ENCODE data around the gene GATAD2B.

DNA sequence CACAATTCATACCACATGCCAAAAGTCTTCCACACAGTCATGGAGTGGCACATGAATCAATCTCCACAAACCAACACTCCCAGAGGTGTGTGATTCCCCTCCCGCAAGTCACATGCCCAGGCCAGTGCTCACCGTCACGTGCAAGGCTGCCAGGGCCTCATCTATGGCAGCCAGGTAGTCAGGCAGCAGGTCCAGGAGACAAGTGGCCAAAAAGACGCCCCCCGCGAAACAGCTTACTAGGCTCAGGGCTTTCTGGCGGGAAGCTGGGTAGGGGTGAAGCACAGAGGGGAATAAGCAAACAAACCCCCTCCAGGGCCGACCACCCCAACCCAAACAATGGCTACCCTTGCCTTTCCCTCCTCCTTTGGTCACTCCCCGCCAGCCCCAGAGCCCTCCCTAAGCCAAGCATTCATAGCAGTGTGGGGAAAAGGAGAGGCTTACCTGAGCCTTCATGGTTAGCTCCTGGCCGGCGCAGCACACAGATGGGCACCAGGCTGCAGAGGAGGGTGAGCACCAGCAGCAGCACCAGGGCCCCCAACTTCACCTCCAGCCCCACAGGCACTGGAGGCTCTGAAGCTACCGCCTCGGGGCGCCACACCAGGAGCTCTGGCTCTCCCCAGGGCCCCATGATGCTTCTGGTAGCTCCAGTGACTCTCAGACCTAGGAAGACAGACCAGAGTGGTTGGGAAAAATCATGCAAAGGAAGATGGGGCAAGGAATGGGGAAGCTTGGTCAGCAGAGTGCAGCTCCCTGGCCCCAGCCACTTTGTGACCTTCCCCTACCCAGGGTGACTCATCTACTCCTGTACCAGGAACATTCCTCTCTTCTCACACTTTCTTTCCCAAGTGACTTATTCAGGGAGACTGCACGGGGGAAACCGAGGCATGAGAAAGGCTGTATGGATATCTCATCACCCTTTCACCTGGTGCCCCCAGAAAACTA, 39.6 kb upstream of the GATAD2B start:
- TF ChIP-seq, protein P1, sequence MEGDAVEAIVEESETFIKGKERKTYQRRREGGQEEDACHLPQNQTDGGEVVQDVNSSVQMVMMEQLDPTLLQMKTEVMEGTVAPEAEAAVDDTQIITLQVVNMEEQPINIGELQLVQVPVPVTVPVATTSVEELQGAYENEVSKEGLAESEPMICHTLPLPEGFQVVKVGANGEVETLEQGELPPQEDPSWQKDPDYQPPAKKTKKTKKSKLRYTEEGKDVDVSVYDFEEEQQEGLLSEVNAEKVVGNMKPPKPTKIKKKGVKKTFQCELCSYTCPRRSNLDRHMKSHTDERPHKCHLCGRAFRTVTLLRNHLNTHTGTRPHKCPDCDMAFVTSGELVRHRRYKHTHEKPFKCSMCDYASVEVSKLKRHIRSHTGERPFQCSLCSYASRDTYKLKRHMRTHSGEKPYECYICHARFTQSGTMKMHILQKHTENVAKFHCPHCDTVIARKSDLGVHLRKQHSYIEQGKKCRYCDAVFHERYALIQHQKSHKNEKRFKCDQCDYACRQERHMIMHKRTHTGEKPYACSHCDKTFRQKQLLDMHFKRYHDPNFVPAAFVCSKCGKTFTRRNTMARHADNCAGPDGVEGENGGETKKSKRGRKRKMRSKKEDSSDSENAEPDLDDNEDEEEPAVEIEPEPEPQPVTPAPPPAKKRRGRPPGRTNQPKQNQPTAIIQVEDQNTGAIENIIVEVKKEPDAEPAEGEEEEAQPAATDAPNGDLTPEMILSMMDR (IDR thresholded peaks at IDR 0.05; ENCODE audit: insufficient read depth, low read depth, low read length): no peak
- TF ChIP-seq EZH2 (IDR thresholded peaks at IDR 0.05; ENCODE audit: insufficient read depth, low read length): no peak

Measured in astrocyte (in vitro differentiated cells and primary cell).